A673 (cell line): Measurements from ENCODE around the gene AXL. TPM values are rescaled to one million over a fixed set of nuclear protein-coding genes. Genes with fewer than 3 reads are reported as not detected.

Experiments used
- BruUV-seq: library from RNA; stranded (reverse); fragments of 400-500 nt; replicated peaks from 2 replicates; lab custom pipeline; 2021; lab: Mats Ljungman, UMichigan
- CTCF ChIA-PET: fragments of 300-600 bp; sonication (Branson Sonifier 250); formaldehyde crosslinking; loops from one replicate; lab custom pipeline; 2022; ENCODE audit warnings: antibody characterized with exemption; lab: Charles Lee
- POLR2A ChIA-PET: fragments of 300-600 bp; sonication (Branson Sonifier 250); formaldehyde crosslinking; loops from one replicate; lab custom pipeline; 2022; ENCODE audit warnings: antibody characterized with exemption; ENCODE audit not compliant: low non-redundant PET; lab: Charles Lee
- DNase-seq: peaks from one replicate; pipeline ENCODE4 v3.0.0-alpha.2; 2015; ENCODE audit warnings: low spot score
- H3K27ac ChIP-seq: fragments of 200-600 bp; sonication (generic); 2 replicates; pipeline ENCODE4 v1.5.1; 2016; ENCODE audit warnings: mixed run types, low read depth, mild to moderate bottlenecking, mixed read lengths, antibody characterized with exemption, low read length; ENCODE audit not compliant: poor library complexity, severe bottlenecking
- H3K27me3 ChIP-seq: fragments of 200-600 bp; sonication (generic); replicated peaks from 2 replicates; pipeline ENCODE4 v1.6.1; 2017; ENCODE audit warnings: mixed run types, low read depth, mild to moderate bottlenecking, mixed read lengths, antibody characterized with exemption, low read length; ENCODE audit not compliant: insufficient read depth, poor library complexity
- H3K36me3 ChIP-seq: fragments of 200-600 bp; sonication (generic); 2 replicates; pipeline ENCODE4 v1.6.1; 2016; ENCODE audit warnings: mixed run types, mild to moderate bottlenecking, mixed read lengths, antibody characterized with exemption, low read length; ENCODE audit not compliant: insufficient read depth, poor library complexity, severe bottlenecking
- H3K4me1 ChIP-seq: fragments of 200-600 bp; sonication (generic); 2 replicates; pipeline ENCODE4 v1.6.1; 2017; ENCODE audit warnings: mixed run types, mild to moderate bottlenecking, mixed read lengths, antibody characterized with exemption, low read length; ENCODE audit not compliant: insufficient read depth, poor library complexity, severe bottlenecking
- H3K4me3 ChIP-seq: fragments of 200-600 bp; sonication (generic); 2 replicates; pipeline ENCODE4 v1.5.1; 2016; ENCODE audit warnings: low read depth, mixed run types, mild to moderate bottlenecking, mixed read lengths, low read length; ENCODE audit not compliant: poor library complexity, severe bottlenecking
- H3K9me3 ChIP-seq: fragments of 200-600 bp; sonication (generic); 2 replicates; pipeline ENCODE4 v1.6.1; 2016; ENCODE audit warnings: mixed run types, low read depth, mild to moderate bottlenecking, mixed read lengths, antibody characterized with exemption, low read length; ENCODE audit not compliant: poor library complexity, severe bottlenecking
- EZH2 ChIP-seq: fragments of 200-600 bp; sonication (generic); IDR thresholded peaks from 2 replicates; pipeline ENCODE4 v1.6.1; 2017; ENCODE audit warnings: borderline replicate concordance, low read depth, mild to moderate bottlenecking, mixed read lengths, antibody characterized with exemption, low read length; ENCODE audit not compliant: poor library complexity, severe bottlenecking
- intact Hi-C: fragments of 100-400 bp; cut with micrococcal nuclease; formaldehyde crosslinking; loops from one replicate; pipeline ENCODE4 v1.10.0; 2022; ENCODE audit not compliant: unreplicated experiment
- total RNA-seq: library from RNA; stranded (reverse); gene quantifications from 2 replicates; pipeline ENCODE4 v1.2.3, GENCODE V29; 2021
- TF ChIP-seq, protein P1 (sequence below): fragments of 300-800, 200-600 bp; sonication (generic); conservative IDR thresholded peaks from 2 replicates; pipeline ENCODE4 v1.5.1; 2017; ENCODE audit warnings: low read depth, mild to moderate bottlenecking, antibody characterized with exemption, low read length, moderate library complexity, mixed read lengths

The AXL gene
- total RNA-seq, 1 experiment from 2014 or later, result 1.0 TPM

DNA sequence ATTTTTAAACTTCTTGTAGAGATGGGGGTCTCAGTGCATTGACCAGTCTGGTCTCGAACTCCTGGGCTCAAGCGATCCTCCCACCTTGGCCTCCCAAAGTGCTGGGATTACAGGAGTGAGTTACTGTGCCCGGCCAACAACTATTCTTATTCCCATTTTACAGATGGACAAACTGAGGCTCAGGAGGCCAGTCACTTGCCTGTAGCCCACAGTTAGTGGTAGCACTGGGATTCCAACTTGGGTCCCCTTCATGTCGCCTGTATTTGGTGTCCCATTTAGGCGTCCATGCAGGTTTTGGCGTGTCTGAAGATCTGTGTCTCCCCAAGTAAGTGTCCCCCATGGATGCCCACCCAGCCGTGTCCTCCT, 791 bp upstream of the AXL start:
- TF ChIP-seq EZH2, result no peak
- TF ChIP-seq, protein P1, sequence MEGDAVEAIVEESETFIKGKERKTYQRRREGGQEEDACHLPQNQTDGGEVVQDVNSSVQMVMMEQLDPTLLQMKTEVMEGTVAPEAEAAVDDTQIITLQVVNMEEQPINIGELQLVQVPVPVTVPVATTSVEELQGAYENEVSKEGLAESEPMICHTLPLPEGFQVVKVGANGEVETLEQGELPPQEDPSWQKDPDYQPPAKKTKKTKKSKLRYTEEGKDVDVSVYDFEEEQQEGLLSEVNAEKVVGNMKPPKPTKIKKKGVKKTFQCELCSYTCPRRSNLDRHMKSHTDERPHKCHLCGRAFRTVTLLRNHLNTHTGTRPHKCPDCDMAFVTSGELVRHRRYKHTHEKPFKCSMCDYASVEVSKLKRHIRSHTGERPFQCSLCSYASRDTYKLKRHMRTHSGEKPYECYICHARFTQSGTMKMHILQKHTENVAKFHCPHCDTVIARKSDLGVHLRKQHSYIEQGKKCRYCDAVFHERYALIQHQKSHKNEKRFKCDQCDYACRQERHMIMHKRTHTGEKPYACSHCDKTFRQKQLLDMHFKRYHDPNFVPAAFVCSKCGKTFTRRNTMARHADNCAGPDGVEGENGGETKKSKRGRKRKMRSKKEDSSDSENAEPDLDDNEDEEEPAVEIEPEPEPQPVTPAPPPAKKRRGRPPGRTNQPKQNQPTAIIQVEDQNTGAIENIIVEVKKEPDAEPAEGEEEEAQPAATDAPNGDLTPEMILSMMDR, result no peak
- Histone ChIP-seq H3K27me3 (no peaks in the 10 kb centered on the region), H3K9me3 (no peaks in the 10 kb centered on the region), H3K36me3 (no peaks in the 10 kb centered on the region), H3K27ac (no peak overlapping the region), H3K4me1 (no peaks in the 10 kb centered on the region), H3K4me3 (no peak overlapping the region)
- POLR2A ChIA-PET, result no interaction called here
- CTCF ChIA-PET, result interaction anchor here (0.6 kb wide), 1 partner anchor 14 kb away, joined by 5 read pairs; no protein-coding TSS in a partner anchor
- no peak for DNase-seq
- no TSS peak for BruUV-seq
- intact Hi-C loops, result no loop called here

DNA sequence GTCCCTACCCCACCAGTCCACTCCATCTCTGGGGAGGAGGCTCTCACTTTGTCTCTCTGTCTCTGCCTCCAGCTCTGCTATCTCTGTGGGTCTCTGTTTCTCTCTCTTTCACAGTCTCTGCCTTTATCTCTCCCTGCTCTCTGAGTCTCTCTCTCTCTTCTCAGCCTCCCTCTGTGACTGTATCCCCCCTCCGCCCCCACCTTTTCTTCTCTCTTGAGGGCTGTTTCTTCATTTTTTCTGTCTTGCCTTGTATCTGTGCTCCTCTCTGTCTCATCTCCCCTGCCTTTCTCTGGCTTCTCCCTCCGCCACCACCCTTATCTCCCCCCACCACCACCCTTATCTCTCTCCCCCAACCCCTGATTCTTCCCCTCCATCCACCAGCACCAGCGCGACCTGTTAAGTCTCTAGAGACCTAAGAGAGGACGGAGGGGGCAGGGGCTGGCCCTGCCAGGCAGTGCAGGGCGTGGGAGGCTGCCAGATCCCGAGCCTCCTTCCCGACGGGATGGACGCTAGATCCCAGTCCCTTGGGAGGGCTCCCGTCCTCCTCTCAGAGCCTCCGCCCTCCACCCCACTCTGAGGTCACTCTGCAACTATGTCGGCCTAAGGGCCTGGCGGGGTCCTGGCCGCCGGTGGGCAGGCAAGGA, 1.0 kb downstream of the AXL start:
- Histone ChIP-seq H3K4me1 (no peaks in the 10 kb centered on the region), H3K36me3 (no peaks in the 10 kb centered on the region), H3K27ac (no peak overlapping the region), H3K27me3 (no peaks in the 10 kb centered on the region), H3K9me3 (no peaks in the 10 kb centered on the region), H3K4me3 (no peak overlapping the region)
- POLR2A ChIA-PET, result no interaction called here
- TF ChIP-seq, protein P1, result no peak
- TF ChIP-seq EZH2, result no peak
- intact Hi-C loops, result no loop called here
- BruUV-seq, result no TSS peak
- DNase-seq, result no peak
- CTCF ChIA-PET, result no interaction called here

DNA sequence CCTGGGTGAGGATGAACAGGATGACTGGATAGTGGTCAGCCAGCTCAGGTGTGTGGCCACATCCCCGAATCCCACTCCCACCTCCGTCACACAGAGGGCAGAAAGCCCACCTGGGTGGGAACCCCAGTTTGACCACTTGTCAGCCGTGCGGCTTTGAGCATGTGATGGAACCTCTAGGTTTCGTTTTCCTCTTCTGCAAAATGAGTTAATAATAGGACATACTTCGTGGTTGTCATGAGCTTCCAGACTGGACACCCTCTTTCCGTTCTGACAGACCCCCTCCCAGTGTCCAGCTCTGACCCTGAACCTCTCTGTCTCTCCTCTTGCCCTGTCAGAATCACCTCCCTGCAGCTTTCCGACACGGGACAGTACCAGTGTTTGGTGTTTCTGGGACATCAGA, 1.8 kb downstream of the AXL start:
- TF ChIP-seq, protein P1, result no peak
- TF ChIP-seq EZH2, result no peak
- H3K4me1 ChIP-seq, result no peaks in the 10 kb centered on the region
- ChIA-PET POLR2A (interaction anchor here (0.6 kb wide), 1 partner anchor 12 kb away, joined by 3 read pairs; no protein-coding TSS in a partner anchor), CTCF (no interaction called here)
- intact Hi-C loops, result no loop called here
- no TSS peak for BruUV-seq
- no peaks in the 10 kb centered on the region for H3K27me3 ChIP-seq
- no peak for DNase-seq
- no peak overlapping the region for H3K4me3 ChIP-seq
- no peaks in the 10 kb centered on the region for H3K9me3 ChIP-seq
- no peaks in the 10 kb centered on the region for H3K36me3 ChIP-seq
- no peak overlapping the region for H3K27ac ChIP-seq
